Measurements from ENCODE around the gene ZFP92.

DNA sequence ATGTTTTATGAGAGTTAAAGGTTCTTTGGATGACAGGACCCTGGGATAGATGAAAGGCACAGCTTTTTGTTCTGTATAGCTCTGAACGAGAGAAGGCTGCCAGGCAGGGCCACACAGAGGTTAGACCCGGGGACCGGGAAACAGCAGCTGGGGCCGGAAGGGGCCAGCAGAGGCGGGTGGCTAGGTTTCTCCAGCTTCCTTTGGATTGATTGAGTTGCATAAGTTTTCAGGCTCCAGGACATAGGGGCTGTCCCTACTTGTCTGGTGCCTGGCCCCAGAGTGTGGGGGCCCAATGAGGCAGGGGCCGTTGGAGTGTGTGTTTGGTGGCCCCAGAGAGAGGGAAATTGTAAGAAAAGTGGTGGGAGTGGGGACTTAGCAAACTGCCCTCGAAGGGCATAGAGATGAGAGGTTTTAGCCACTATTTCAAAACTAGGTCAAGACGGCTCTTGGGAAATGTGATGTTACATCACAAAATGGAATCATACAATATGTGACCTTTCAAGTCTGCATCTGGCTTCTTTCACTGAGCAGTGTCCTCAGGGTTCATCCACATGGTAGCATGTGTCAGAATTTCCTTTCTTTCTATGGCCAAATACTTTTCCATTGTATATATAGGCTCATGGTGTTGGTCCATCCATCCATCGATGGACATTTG is 3.7 kb downstream of the ZFP92 start:
- no peak for TF ChIP-seq POLR2A (IDR thresholded peaks at IDR 0.05; ENCODE audit: low read depth, low read length)
- TF ChIP-seq POLR2AphosphoS5 (IDR thresholded peaks at IDR 0.05; ENCODE audit: low read depth, low read length): no peak
- no peak for TF ChIP-seq TAF1 (IDR thresholded peaks at IDR 0.05; ENCODE audit: borderline replicate concordance, low read depth, low read length)
